Kidney epithelial cell (primary cell): ENCODE results near the gene SLC35F1. TPM values are rescaled to one million over a fixed set of nuclear protein-coding genes. Genes with fewer than 3 reads are reported as not detected.

ENCODE experiments used
- DNase-seq: peaks from one replicate; pipeline ENCODE4 v3.0.0-alpha.2; 2010; ENCODE audit warnings: low read depth
- H3K27me3 ChIP-seq: 2 replicates; pipeline ENCODE4 v1.6.0; 2011; ENCODE audit warnings: low read length; ENCODE audit not compliant: control insufficient read depth, insufficient read depth
- H3K36me3 ChIP-seq: 2 replicates; pipeline ENCODE4 v1.5.1; 2011; ENCODE audit warnings: low read length; ENCODE audit not compliant: control insufficient read depth, insufficient read depth
- H3K4me3 ChIP-seq: 2 replicates; pipeline ENCODE4 v1.5.1; 2011; ENCODE audit warnings: low read depth, mild to moderate bottlenecking, control low read depth, low read length
- CTCF ChIP-seq: IDR thresholded peaks from 2 replicates; pipeline ENCODE4 v1.5.1; 2011; ENCODE audit warnings: mild to moderate bottlenecking, moderate library complexity, low read length, control low read depth, inconsistent platforms; ENCODE audit not compliant: insufficient read depth, poor library complexity, severe bottlenecking
- total RNA-seq: library from RNA; depleted of rRNA; stranded (reverse); fragments of >200 nt; gene quantifications from 2 replicates; pipeline ENCODE4 v1.2.3, GENCODE V29; 2015

The SLC35F1 gene
- total RNA-seq, 1 donor from 2014 or later: 0.38 TPM

DNA sequence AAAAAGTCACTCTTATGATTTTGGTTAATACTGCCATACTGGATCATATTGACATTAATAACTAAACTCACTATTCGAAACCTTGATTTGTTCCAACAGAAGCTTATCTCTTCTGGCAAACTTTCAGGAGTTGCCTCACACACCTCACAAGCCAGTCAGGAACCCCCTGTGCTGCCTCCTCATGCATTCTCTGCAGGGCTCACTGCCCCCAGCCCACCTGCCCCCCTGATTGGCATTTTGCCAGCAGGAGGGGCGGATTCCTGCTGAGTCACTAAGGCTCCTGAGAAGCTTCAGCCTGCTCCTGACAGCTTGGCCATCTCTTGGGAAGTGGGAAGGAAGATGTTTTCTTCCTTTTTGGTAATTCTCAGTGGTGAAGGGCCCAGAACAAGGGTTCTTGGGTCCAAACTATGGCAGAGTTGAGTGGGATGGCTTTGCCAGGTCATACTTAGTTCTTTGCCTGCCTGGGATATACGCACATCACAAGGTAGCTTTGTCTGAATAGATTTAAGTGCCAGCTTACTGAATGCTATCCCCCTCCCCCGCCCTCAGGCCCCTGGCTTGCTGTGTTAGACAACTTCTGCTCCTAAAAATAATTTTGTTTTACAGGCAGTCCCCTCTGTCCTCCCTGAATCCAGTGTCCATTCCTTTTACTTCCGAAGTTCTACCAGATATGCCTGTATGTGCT is 31.4 kb downstream of the SLC35F1 start:
- Histone ChIP-seq H3K4me3 (no peak overlapping the region), H3K27me3 (no peaks in the 10 kb centered on the region), H3K36me3 (no peaks in the 10 kb centered on the region)
- no peak for DNase-seq
- TF ChIP-seq CTCF: no peak

- TF ChIP-seq CTCF: no peak
- no peaks in the 10 kb centered on the region for H3K36me3 ChIP-seq
These were observed 40.2 kb downstream of the SLC35F1 start for GRCh38 chr6:117947234-117947633.

GRCh38 chr6:117951783-117952182 is 44.7 kb downstream of the SLC35F1 start:
- H3K27me3 ChIP-seq: no peaks in the 10 kb centered on the region
- H3K36me3 ChIP-seq: no peaks in the 10 kb centered on the region
- DNase-seq: no peak
- no peak for TF ChIP-seq CTCF
- no peak overlapping the region for H3K4me3 ChIP-seq

More at GRCh38 chr6:117947234-117947633, 40.2 kb downstream of the SLC35F1 start:
- Histone ChIP-seq H3K27me3 (no peaks in the 10 kb centered on the region), H3K4me3 (no peak overlapping the region)
- no peak for DNase-seq

- no peak overlapping the region for H3K4me3 ChIP-seq
- no peaks in the 10 kb centered on the region for H3K36me3 ChIP-seq
- no peak for TF ChIP-seq CTCF
- H3K27me3 ChIP-seq: no peaks in the 10 kb centered on the region
- no peak for DNase-seq
These were observed 48.7 kb downstream of the SLC35F1 start for GRCh38 chr6:117955684-117956256.

GRCh38 chr6:117956386-117956785 is 49.3 kb downstream of the SLC35F1 start:
- DNase-seq: no peak
- TF ChIP-seq CTCF: no peak
- no peaks in the 10 kb centered on the region for H3K36me3 ChIP-seq

GRCh38 chr6:117958536-117958935 is 51.5 kb downstream of the SLC35F1 start:
- DNase-seq: no peak
- TF ChIP-seq CTCF: no peak
- Histone ChIP-seq H3K27me3 (no peaks in the 10 kb centered on the region), H3K36me3 (no peaks in the 10 kb centered on the region), H3K4me3 (no peak overlapping the region)

More at GRCh38 chr6:117956386-117956785, 49.3 kb downstream of the SLC35F1 start:
- no peaks in the 10 kb centered on the region for H3K27me3 ChIP-seq
- H3K4me3 ChIP-seq: no peak overlapping the region
